ENCODE measurements around the gene NPIPB2. TPM values are rescaled to one million over a fixed set of nuclear protein-coding genes. Genes with fewer than 3 reads are reported as not detected.

NPIPB2 gene
- total and polyA plus RNA-seq, 10 of the 15 experiments (the other 5 are each of a cell fraction or from before 2014, with no cell fraction given): 1.9 to 29.3 (median 10.8) TPM

GRCh38 chr16:11893571-11893970, 48.3 kb downstream of the NPIPB2 start:
- no TSS peak for BruUV-seq (replicated peaks)
- H3K27me3 ChIP-seq (replicated peaks in 1 of 2; ENCODE audit: control insufficient read depth in 2 of 2, insufficient read depth in 2 of 2, low read length in 1 of 2): no peaks in the 10 kb centered on the region
- TF ChIP-seq JUND (IDR thresholded peaks at IDR 0.05; ENCODE audit: low read depth, low read length) (no peak), USF1 (IDR thresholded peaks at IDR 0.05; ENCODE audit: borderline replicate concordance, extremely low read length, insufficient read depth, low read depth, low read length) (no peak), CHD1 (IDR thresholded peaks at IDR 0.05; ENCODE audit: low read depth, low read length) (no peak), ZNF24 (IDR thresholded peaks at IDR 0.05) (no peak), NR2C1 (IDR thresholded peaks at IDR 0.05) (no peak)
- ChIA-PET CTCF (interaction anchor here (1.0 kb wide), 1 partner anchor 174 kb away, joined by 5 read pairs; no protein-coding TSS in a partner anchor), POLR2A (no interaction called here), RAD21 (ENCODE audit: unreplicated experiment) (no interaction called here), SMC1A (ENCODE audit: uncharacterized antibody, unreplicated experiment) (no interaction called here)
- H3K36me3 ChIP-seq (ENCODE audit: control insufficient read depth in 2 of 2, insufficient read depth in 2 of 2, low read length in 1 of 2): peaks cover 5 to 22% of the 10 kb centered on the region in 2 experiments; a peak in 3 of 4 replicates
- H3K9me3 ChIP-seq (replicated peaks; ENCODE audit: control insufficient read depth, insufficient read depth, low read length): no peaks in the 10 kb centered on the region
- no peak overlapping the region for H3K27ac ChIP-seq (ENCODE audit: control insufficient read depth, insufficient read depth)
- H3K4me1 ChIP-seq (ENCODE audit: control insufficient read depth, insufficient read depth, low read length): no peaks in the 10 kb centered on the region
- no peak overlapping the region for H3K4me3 ChIP-seq
- FAIRE-seq (no peak), DNase-seq (ENCODE audit: low read depth, low spot score) (no peak), ATAC-seq (no peak)
- H3K4me2 ChIP-seq (ENCODE audit: control insufficient read depth, insufficient read depth): no peak overlapping the region
- H2AFZ ChIP-seq (ENCODE audit: control insufficient read depth, low read depth, low read length): no peak overlapping the region
- no peak overlapping the region for H3K9ac ChIP-seq (ENCODE audit: control insufficient read depth, insufficient read depth, low read length)
- peaks cover under 1% of the 10 kb centered on the region for H3K79me2 ChIP-seq (ENCODE audit: control insufficient read depth, insufficient read depth, low read length)
- intact Hi-C loops (cut with micrococcal nuclease; ENCODE audit: unreplicated experiment): no loop called here
- WGBS (ENCODE audit: insufficient coverage, insufficient replicate concordance, low lambda C conversion rate, missing lambda C conversion rate): 100% methylated on average over 2 of the region's 2 CpGs
- in situ Hi-C loops (cut with MboI): no loop called here
- H4K20me1 ChIP-seq (ENCODE audit: control insufficient read depth, insufficient read depth): no peaks in the 10 kb centered on the region

GRCh38 chr16:11892761-11893160, 49.1 kb downstream of the NPIPB2 start:
- ChIA-PET POLR2A (interaction anchor here (0.6 kb wide), 2 partner anchors 14 to 140 kb away, joined by 3 read pairs; no protein-coding TSS in a partner anchor), CTCF (no interaction called here), RAD21 (ENCODE audit: unreplicated experiment) (no interaction called here), SMC1A (ENCODE audit: uncharacterized antibody, unreplicated experiment) (no interaction called here)
- H4K20me1 ChIP-seq (ENCODE audit: control insufficient read depth, insufficient read depth): no peaks in the 10 kb centered on the region
- in situ Hi-C loops (cut with MboI) (no loop called here), intact Hi-C loops (cut with micrococcal nuclease; ENCODE audit: unreplicated experiment) (no loop called here)
- no peaks in the 10 kb centered on the region; the same call in none of the 2 replicates for H3K79me2 ChIP-seq (ENCODE audit: control insufficient read depth, insufficient read depth, low read length)
- H3K27me3 ChIP-seq (replicated peaks in 1 of 2; ENCODE audit: control insufficient read depth in 2 of 2, insufficient read depth in 2 of 2, low read length in 1 of 2): no peaks in the 10 kb centered on the region
- H3K36me3 ChIP-seq (ENCODE audit: control insufficient read depth in 2 of 2, insufficient read depth in 2 of 2, low read length in 1 of 2): peaks cover 7 to 23% of the 10 kb centered on the region in 2 experiments; a peak in 3 of 4 replicates
- BruUV-seq (replicated peaks): no TSS peak
- no peaks in the 10 kb centered on the region for H3K4me1 ChIP-seq (ENCODE audit: control insufficient read depth, insufficient read depth, low read length)
- no peak for TF ChIP-seq ZNF24 (IDR thresholded peaks at IDR 0.05)
- no peak overlapping the region for H3K9ac ChIP-seq (ENCODE audit: control insufficient read depth, insufficient read depth, low read length)
- DNase-seq (ENCODE audit: low read depth, low spot score) (no peak), ATAC-seq (no peak), FAIRE-seq (no peak)
- WGBS (ENCODE audit: insufficient coverage, insufficient replicate concordance, low lambda C conversion rate, missing lambda C conversion rate): 67% methylated on average over 3 of the region's 4 CpGs
- H3K27ac ChIP-seq (ENCODE audit: control insufficient read depth, insufficient read depth): no peak overlapping the region
- no peaks in the 10 kb centered on the region for H3K9me3 ChIP-seq (replicated peaks; ENCODE audit: control insufficient read depth, insufficient read depth, low read length)
- H3K4me2 ChIP-seq (ENCODE audit: control insufficient read depth, insufficient read depth): no peak overlapping the region
- H2AFZ ChIP-seq (ENCODE audit: control insufficient read depth, low read depth, low read length): no peak overlapping the region
- no peak overlapping the region for H3K4me3 ChIP-seq

All from GM12878 (cell line).